ENCODE measurements around the gene SLC26A8. TPM values are rescaled to one million over a fixed set of nuclear protein-coding genes. Genes with fewer than 3 reads are reported as not detected.

The SLC26A8 gene
- total and polyA plus RNA-seq, 4 donors = 0.03 to 0.33 (median 0.18) TPM

GRCh38 chr6:35936681-35937359 lies 87.6 kb downstream of the SLC26A8 start:
- H3K27me3 ChIP-seq (ENCODE audit: control insufficient read depth in 4 of 4, insufficient read depth in 4 of 4, low read length in 3 of 4) = no peaks in the 10 kb centered on the region
- no peak overlapping the region for H3K4me3 ChIP-seq (ENCODE audit: low read depth in 1 of 3, low read length in 3 of 3)
- H3K4me1 ChIP-seq (ENCODE audit: control insufficient read depth in 4 of 4, insufficient read depth in 4 of 4, low read length in 3 of 4) = no peaks in the 10 kb centered on the region
- TF ChIP-seq, protein P1, sequence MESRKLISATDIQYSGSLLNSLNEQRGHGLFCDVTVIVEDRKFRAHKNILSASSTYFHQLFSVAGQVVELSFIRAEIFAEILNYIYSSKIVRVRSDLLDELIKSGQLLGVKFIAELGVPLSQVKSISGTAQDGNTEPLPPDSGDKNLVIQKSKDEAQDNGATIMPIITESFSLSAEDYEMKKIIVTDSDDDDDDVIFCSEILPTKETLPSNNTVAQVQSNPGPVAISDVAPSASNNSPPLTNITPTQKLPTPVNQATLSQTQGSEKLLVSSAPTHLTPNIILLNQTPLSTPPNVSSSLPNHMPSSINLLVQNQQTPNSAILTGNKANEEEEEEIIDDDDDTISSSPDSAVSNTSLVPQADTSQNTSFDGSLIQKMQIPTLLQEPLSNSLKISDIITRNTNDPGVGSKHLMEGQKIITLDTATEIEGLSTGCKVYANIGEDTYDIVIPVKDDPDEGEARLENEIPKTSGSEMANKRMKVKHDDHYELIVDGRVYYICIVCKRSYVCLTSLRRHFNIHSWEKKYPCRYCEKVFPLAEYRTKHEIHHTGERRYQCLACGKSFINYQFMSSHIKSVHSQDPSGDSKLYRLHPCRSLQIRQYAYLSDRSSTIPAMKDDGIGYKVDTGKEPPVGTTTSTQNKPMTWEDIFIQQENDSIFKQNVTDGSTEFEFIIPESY (IDR thresholded peaks at IDR 0.05) = no peak
- no peak for TF ChIP-seq FOXA1 (IDR thresholded peaks at IDR 0.05)
- no peak for TF ChIP-seq ATF3 (IDR thresholded peaks at IDR 0.05)
- no peak for TF ChIP-seq RAD21 (IDR thresholded peaks at IDR 0.05)
- no peak for TF ChIP-seq SP1 (IDR thresholded peaks at IDR 0.05)
- TF ChIP-seq GABPA (IDR thresholded peaks at IDR 0.05 in 1 of 2, conservative IDR thresholded peaks at IDR 0.05 in 1 of 2) = no peak
- TF ChIP-seq JUND (IDR thresholded peaks at IDR 0.05) = no peak
- no peak for TF ChIP-seq HNF4G (IDR thresholded peaks at IDR 0.05)
- no peak for TF ChIP-seq EGR1 (IDR thresholded peaks at IDR 0.05; ENCODE audit: low read depth in 2 of 2)
- no peak for TF ChIP-seq HNF4A (conservative IDR thresholded peaks at IDR 0.05)
- no peak for TF ChIP-seq RXRA (IDR thresholded peaks at IDR 0.05)
- no peak for TF ChIP-seq YY1 (IDR thresholded peaks at IDR 0.05)
- TF ChIP-seq MAX (IDR thresholded peaks at IDR 0.05) = no peak
- TF ChIP-seq, protein P2, sequence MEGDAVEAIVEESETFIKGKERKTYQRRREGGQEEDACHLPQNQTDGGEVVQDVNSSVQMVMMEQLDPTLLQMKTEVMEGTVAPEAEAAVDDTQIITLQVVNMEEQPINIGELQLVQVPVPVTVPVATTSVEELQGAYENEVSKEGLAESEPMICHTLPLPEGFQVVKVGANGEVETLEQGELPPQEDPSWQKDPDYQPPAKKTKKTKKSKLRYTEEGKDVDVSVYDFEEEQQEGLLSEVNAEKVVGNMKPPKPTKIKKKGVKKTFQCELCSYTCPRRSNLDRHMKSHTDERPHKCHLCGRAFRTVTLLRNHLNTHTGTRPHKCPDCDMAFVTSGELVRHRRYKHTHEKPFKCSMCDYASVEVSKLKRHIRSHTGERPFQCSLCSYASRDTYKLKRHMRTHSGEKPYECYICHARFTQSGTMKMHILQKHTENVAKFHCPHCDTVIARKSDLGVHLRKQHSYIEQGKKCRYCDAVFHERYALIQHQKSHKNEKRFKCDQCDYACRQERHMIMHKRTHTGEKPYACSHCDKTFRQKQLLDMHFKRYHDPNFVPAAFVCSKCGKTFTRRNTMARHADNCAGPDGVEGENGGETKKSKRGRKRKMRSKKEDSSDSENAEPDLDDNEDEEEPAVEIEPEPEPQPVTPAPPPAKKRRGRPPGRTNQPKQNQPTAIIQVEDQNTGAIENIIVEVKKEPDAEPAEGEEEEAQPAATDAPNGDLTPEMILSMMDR (IDR thresholded peaks at IDR 0.05; ENCODE audit: low read depth, low read length, missing input control) = no peak
- TF ChIP-seq FOXA2 (IDR thresholded peaks at IDR 0.05) = no peak
- no peak for TF ChIP-seq NR2F2 (IDR thresholded peaks at IDR 0.05)
- TF ChIP-seq TAF1 (conservative IDR thresholded peaks at IDR 0.05) = no peak
- TF ChIP-seq, protein P3, sequence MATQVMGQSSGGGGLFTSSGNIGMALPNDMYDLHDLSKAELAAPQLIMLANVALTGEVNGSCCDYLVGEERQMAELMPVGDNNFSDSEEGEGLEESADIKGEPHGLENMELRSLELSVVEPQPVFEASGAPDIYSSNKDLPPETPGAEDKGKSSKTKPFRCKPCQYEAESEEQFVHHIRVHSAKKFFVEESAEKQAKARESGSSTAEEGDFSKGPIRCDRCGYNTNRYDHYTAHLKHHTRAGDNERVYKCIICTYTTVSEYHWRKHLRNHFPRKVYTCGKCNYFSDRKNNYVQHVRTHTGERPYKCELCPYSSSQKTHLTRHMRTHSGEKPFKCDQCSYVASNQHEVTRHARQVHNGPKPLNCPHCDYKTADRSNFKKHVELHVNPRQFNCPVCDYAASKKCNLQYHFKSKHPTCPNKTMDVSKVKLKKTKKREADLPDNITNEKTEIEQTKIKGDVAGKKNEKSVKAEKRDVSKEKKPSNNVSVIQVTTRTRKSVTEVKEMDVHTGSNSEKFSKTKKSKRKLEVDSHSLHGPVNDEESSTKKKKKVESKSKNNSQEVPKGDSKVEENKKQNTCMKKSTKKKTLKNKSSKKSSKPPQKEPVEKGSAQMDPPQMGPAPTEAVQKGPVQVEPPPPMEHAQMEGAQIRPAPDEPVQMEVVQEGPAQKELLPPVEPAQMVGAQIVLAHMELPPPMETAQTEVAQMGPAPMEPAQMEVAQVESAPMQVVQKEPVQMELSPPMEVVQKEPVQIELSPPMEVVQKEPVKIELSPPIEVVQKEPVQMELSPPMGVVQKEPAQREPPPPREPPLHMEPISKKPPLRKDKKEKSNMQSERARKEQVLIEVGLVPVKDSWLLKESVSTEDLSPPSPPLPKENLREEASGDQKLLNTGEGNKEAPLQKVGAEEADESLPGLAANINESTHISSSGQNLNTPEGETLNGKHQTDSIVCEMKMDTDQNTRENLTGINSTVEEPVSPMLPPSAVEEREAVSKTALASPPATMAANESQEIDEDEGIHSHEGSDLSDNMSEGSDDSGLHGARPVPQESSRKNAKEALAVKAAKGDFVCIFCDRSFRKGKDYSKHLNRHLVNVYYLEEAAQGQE (IDR thresholded peaks at IDR 0.05) = no peak
- H3K9ac ChIP-seq (ENCODE audit: low read depth in 1 of 2, low read length in 2 of 2) = no peak overlapping the region
- no peak overlapping the region for H3K27ac ChIP-seq (ENCODE audit: low read depth in 1 of 2, low read length in 2 of 2)
- no peaks in the 10 kb centered on the region for H3K9me3 ChIP-seq (ENCODE audit: control insufficient read depth in 4 of 4, low read length in 3 of 4)
- no peak for DNase-seq (ENCODE audit: low spot score)
- 95% methylated on average over 1 of the region's 1 CpG for WGBS
- H3K36me3 ChIP-seq (ENCODE audit: control insufficient read depth in 4 of 4, insufficient read depth in 3 of 4, low read depth in 1 of 4, low read length in 3 of 4) = no peaks in the 10 kb centered on the region

All from liver (tissue), 9 donors.